ENCODE data around the gene OR7A17.

OR7A17 gene

DNA sequence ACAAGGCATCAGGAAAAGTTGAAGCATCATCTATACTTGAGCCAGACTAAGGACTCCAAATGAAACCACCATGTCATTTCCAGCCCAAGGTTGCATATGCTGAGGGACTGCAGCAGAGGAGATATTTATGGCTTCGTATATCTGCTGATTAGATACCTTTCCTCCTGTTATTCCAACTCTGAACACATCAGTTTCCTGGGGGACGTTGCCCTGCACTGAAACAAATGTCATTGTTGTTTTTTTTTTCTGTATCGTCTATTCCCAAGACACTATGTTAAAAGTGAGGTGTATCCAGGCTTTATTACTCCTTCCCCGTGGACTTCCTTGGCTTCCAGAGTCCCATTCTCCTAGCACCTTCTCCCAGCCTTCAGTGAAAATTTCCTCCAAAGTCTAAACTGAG lies at the start of gene OR7A17:
Gene OR7A17, minus strand, starts transcription at position 101 of the 400 bp plus-strand sequence. CDS start 4,777 bp downstream, outside the sequence.
- Histone ChIP-seq H3K4me1 (ENCODE audit: insufficient read depth, low read length) (peaks cover 3% of the 10 kb centered on the region), H3K9me3 (ENCODE audit: low read length) (no peaks in the 10 kb centered on the region), H3K27me3 (ENCODE audit: control insufficient read depth in 1 of 2, insufficient read depth in 2 of 2, low read length in 2 of 2) (no peaks in the 10 kb centered on the region), H3K9ac (ENCODE audit: low read length) (no peak within 1 kb of the TSS), H3K4me3 (ENCODE audit: low read depth in 1 of 2, low read length in 2 of 2) (no peak within 1 kb of the TSS), H3K27ac (ENCODE audit: low read depth, low read length) (no peak within 1 kb of the TSS), H3K36me3 (ENCODE audit: insufficient read depth, low read length) (no peaks in the 10 kb centered on the region)

DNA sequence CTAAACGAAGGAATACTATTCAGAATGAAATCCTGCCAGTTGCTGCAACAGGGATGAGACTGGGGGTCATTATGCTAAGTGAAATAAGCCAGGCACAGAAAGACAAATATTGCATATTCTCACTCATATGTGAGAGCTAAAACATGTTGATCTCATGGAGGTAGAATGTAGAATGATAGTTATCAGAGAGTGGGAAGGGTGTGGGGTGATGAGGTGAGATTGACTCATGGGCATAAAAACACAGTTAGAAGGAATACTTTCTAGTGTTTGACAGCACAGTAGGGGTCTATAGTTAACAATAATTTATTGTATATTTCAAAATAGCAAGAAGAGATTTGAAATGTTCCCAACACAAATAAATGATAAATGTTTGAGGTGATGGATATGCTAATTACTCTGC lies 47.6 kb upstream of the OR7A17 start:
- H3K36me3 ChIP-seq (ENCODE audit: insufficient read depth, low read length) = no peaks in the 10 kb centered on the region
- no peaks in the 10 kb centered on the region for H3K4me1 ChIP-seq (ENCODE audit: insufficient read depth, low read length)
- H3K9ac ChIP-seq (ENCODE audit: low read length) = no peak overlapping the region
- H3K4me3 ChIP-seq (ENCODE audit: low read depth in 1 of 2, low read length in 2 of 2) = no peak overlapping the region
- H3K27ac ChIP-seq (ENCODE audit: low read depth, low read length) = no peak overlapping the region
- no peaks in the 10 kb centered on the region for H3K9me3 ChIP-seq (ENCODE audit: low read length)
- H3K27me3 ChIP-seq (ENCODE audit: control insufficient read depth in 1 of 2, insufficient read depth in 2 of 2, low read length in 2 of 2) = no peaks in the 10 kb centered on the region

DNA sequence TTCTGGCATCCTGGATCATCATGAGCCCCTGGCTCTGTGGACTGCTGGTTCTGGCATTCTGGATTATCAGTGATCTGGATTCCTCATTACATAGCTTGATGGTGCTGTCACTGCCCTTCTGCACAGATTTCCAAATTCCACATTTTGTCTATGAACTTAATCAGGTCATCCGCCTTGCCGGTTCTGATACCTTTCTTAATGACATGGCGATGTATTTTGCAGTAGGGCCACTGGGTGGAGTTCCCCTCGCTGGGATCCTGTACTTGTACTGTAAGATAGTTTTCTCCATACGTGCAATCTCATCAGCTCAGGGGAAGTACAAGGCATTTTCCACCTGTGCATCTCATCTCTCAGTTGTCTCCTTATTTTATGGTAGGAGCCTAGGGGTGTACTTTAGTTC lies 30.9 kb upstream of the OR7A17 start:
- H3K9ac ChIP-seq (ENCODE audit: low read length) = no peak overlapping the region
- H3K36me3 ChIP-seq (ENCODE audit: insufficient read depth, low read length) = no peaks in the 10 kb centered on the region
- no peaks in the 10 kb centered on the region for H3K9me3 ChIP-seq (ENCODE audit: low read length)
- no peaks in the 10 kb centered on the region for H3K4me1 ChIP-seq (ENCODE audit: insufficient read depth, low read length)
- no peak overlapping the region for H3K4me3 ChIP-seq (ENCODE audit: low read depth in 1 of 2, low read length in 2 of 2)
- H3K27ac ChIP-seq (ENCODE audit: low read depth, low read length) = no peak overlapping the region
- H3K27me3 ChIP-seq (ENCODE audit: control insufficient read depth in 1 of 2, insufficient read depth in 2 of 2, low read length in 2 of 2) = no peaks in the 10 kb centered on the region

DNA sequence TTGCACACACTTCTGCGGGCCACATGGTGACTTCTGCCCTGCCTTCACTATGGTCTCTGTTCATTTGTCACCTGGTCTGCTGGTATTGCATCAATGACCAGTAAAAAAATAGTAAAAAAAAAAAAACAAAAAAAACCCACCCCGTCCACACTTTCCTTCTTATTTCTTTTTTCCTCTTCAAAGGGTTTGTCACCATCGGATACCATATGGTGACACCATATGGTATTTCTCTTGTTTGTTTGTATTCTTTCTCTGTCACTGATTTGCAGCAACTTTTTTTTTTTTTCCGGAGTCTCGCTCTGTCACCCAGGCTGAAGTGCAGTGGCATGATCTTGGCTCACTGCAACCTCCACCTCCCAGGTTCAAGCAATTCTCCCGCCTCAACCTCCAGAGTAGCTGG lies 29.2 kb upstream of the OR7A17 start:
- H3K9me3 ChIP-seq (ENCODE audit: low read length) = no peaks in the 10 kb centered on the region

DNA sequence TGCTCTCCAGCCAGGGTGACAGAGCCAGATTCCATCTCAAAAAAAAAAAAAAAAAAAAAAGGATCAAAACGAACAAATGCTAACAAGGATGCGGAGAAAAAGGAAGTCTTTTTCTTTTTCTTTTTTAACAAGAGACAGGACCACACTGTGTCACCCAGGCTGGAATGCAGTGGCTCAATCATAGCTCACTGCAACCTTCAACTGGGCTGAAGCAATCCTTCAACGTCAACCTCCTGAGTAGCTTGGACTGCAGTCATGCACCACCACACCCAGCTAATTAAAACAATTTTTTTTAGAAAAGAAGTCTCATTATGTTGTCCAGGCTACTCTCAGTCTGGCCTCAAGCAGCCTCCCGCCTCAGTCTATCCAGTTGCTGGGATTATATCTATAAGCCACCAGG lies 20.8 kb upstream of the OR7A17 start:
- Histone ChIP-seq H3K27me3 (ENCODE audit: control insufficient read depth in 1 of 2, insufficient read depth in 2 of 2, low read length in 2 of 2) (no peaks in the 10 kb centered on the region), H3K4me1 (ENCODE audit: insufficient read depth, low read length) (no peaks in the 10 kb centered on the region), H3K9me3 (ENCODE audit: low read length) (no peaks in the 10 kb centered on the region), H3K4me3 (ENCODE audit: low read depth in 1 of 2, low read length in 2 of 2) (no peak overlapping the region), H3K27ac (ENCODE audit: low read depth, low read length) (no peak overlapping the region), H3K36me3 (ENCODE audit: insufficient read depth, low read length) (no peaks in the 10 kb centered on the region), H3K9ac (ENCODE audit: low read length) (no peak overlapping the region)

More for the DNA sequence above, 29.2 kb upstream of the OR7A17 start:
- no peak overlapping the region for H3K4me3 ChIP-seq (ENCODE audit: low read depth in 1 of 2, low read length in 2 of 2)
- no peaks in the 10 kb centered on the region for H3K36me3 ChIP-seq (ENCODE audit: insufficient read depth, low read length)
- no peak overlapping the region for H3K27ac ChIP-seq (ENCODE audit: low read depth, low read length)
- H3K4me1 ChIP-seq (ENCODE audit: insufficient read depth, low read length) = no peaks in the 10 kb centered on the region
- H3K9ac ChIP-seq (ENCODE audit: low read length) = no peak overlapping the region
- no peaks in the 10 kb centered on the region for H3K27me3 ChIP-seq (ENCODE audit: control insufficient read depth in 1 of 2, insufficient read depth in 2 of 2, low read length in 2 of 2)

DNA sequence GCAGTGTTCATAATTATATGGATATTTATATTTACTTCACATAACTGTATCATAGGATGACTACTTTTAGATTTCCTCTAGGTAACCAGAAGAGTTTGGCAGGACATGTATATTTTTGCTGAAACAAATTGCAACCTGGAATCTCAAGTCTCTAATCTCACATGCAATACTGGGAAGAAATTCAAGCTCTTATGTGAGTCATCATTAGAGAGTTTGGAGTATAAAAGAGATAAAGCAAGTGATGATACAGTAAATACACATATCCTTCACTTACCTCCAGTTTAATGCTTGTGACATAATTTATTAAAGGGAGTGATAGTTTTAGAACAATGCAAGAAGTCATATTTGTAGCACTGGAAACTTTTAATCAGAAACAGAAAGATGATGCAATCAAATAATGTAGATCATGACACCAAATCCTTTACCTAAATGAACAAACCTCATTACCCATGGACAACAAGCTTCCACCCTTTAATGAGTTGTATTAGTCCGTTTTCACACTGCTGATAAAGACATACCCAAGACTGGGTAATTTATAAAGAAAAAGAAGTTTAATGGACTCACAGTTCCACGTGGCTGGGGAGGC lies 15.8 kb upstream of the OR7A17 start:
- no peak overlapping the region for H3K9ac ChIP-seq (ENCODE audit: low read length)
- H3K27me3 ChIP-seq (ENCODE audit: control insufficient read depth in 1 of 2, insufficient read depth in 2 of 2, low read length in 2 of 2) = no peaks in the 10 kb centered on the region
- H3K4me3 ChIP-seq (ENCODE audit: low read depth in 1 of 2, low read length in 2 of 2) = no peak overlapping the region
- H3K36me3 ChIP-seq (ENCODE audit: insufficient read depth, low read length) = no peaks in the 10 kb centered on the region
- no peak overlapping the region for H3K27ac ChIP-seq (ENCODE audit: low read depth, low read length)
- no peaks in the 10 kb centered on the region for H3K9me3 ChIP-seq (ENCODE audit: low read length)
- H3K4me1 ChIP-seq (ENCODE audit: insufficient read depth, low read length) = no peaks in the 10 kb centered on the region

DNA sequence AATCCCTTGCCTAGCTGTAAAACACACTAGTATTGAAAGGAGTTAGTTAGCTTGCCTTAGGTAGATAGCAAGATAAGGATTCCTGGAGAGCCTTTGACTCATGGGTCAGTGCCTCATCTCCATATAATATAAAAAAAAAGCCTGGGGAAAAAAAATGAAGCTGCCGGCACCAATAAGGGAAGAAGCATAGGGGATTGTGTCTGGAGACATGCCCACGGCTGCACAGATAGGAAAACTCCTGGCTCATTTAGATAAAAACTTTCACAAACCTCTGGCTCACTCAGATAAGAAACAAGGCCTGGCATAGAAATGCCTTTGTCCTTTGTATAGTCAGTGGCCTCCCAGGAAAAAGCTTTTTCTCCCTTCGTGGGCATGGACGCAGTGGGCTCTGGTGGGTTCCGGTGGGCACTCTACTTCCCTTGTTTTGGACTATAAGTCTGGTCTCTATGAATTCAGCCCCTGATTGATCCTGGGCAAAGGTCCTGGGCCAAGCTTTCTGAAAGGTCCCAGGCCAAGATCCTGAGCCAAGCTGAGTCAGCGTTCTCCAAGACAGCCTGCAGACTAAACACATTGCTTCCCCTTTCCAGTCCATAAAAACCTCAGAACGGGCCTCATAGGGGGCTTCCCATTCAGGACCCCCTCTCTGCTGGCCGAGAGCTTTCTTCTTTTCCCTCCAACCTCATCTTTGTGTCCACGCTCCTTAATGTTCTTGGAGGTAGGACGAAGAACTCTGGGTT lies 4.9 kb upstream of the OR7A17 start:
- H3K27me3 ChIP-seq (ENCODE audit: control insufficient read depth in 1 of 2, insufficient read depth in 2 of 2, low read length in 2 of 2) = no peaks in the 10 kb centered on the region
- no peaks in the 10 kb centered on the region for H3K36me3 ChIP-seq (ENCODE audit: insufficient read depth, low read length)
- H3K27ac ChIP-seq (ENCODE audit: low read depth, low read length) = no peak overlapping the region
- H3K9me3 ChIP-seq (ENCODE audit: low read length) = no peaks in the 10 kb centered on the region
- H3K4me1 ChIP-seq (ENCODE audit: insufficient read depth, low read length) = peaks cover 4% of the 10 kb centered on the region
- no peak overlapping the region for H3K4me3 ChIP-seq (ENCODE audit: low read depth in 1 of 2, low read length in 2 of 2)
- no peak overlapping the region for H3K9ac ChIP-seq (ENCODE audit: low read length)

DNA sequence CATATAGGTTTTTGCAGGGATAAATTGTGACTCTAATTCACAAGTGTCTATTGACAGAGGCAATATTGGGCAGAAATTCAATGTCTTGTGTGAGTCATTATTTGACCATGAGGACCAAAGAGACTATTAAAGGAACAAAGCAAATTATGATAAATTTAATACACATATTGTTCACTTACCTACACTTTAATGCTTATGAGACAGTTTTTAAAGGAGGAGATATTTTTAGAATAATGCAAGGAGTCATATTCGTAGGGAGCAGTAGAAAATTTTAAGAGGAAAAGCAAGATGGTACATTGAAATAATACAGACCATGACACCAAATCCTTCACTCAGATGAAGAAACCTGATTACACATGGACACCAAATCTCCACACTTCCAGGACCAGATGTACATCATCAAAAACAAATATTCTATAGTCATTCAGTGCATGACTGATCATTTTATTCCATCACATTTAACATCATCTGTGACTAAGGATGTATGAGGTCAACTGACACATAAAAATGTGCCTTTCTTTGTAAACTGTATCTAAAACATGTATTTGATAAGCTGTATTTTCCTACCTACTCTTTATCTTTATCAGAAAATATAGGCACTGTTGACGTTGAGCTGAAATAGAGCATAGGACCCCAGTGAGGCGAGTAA lies 4.2 kb upstream of the OR7A17 start:
- Histone ChIP-seq H3K4me1 (ENCODE audit: insufficient read depth, low read length) (peaks cover 4% of the 10 kb centered on the region), H3K4me3 (ENCODE audit: low read depth in 1 of 2, low read length in 2 of 2) (no peak overlapping the region), H3K27me3 (ENCODE audit: control insufficient read depth in 1 of 2, insufficient read depth in 2 of 2, low read length in 2 of 2) (no peaks in the 10 kb centered on the region), H3K9ac (ENCODE audit: low read length) (no peak overlapping the region), H3K9me3 (ENCODE audit: low read length) (no peaks in the 10 kb centered on the region), H3K27ac (ENCODE audit: low read depth, low read length) (no peak overlapping the region), H3K36me3 (ENCODE audit: insufficient read depth, low read length) (no peaks in the 10 kb centered on the region)

DNA sequence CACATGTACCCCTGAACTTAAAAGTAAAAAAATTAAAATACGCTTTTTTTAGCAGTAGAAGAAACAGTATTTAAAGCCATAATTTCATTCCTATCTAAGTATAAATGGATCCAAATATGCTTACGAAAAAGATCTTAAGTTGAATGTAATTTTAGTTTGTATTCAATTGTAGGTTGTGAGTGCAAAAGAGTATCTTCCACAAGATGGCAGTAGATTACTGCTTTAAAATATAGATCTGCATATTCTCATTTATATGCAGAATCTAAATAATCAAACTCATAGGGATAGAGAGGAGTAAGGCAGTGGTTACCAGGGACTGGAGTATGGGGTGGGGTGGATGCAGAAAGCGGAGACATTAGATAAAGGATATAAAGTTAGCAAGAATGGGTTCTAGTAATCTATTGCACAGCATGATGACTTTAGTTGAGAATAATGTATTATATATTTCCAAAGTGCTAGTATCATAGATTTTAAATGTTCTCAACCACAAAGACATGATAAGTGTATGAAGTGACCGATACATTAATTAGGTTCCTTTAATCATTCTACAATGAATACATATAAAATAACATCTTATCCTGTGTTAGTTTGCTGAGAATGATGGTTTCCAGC lies 14.2 kb downstream of the OR7A17 start:
- no peaks in the 10 kb centered on the region for H3K36me3 ChIP-seq (ENCODE audit: insufficient read depth, low read length)

DNA sequence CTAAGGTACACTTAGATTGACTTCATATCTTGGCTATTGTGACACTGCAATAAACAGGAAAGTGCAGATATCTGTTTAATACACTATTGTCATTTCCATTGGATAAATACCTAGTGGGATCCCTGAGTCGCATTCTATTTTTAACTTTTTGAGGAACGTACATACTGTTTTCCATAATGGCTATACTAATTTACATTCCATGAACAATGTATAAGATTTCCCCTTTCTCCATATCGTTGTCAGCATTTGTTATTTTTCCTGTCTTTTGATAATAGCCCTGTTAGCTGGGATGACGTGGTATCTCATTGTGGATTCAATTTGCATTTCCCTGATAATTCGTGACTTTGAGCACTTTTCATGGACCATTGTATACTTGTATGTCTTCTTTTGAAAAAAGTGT lies 17.4 kb downstream of the OR7A17 start:
- H3K9me3 ChIP-seq (ENCODE audit: low read length) = no peaks in the 10 kb centered on the region
- H3K4me3 ChIP-seq (ENCODE audit: low read depth in 1 of 2, low read length in 2 of 2) = no peak overlapping the region
- H3K4me1 ChIP-seq (ENCODE audit: insufficient read depth, low read length) = no peaks in the 10 kb centered on the region

More for the DNA sequence above, 14.2 kb downstream of the OR7A17 start:
- Histone ChIP-seq H3K9ac (ENCODE audit: low read length) (no peak overlapping the region), H3K27me3 (ENCODE audit: control insufficient read depth in 1 of 2, insufficient read depth in 2 of 2, low read length in 2 of 2) (peaks cover 0 to 6% of the 10 kb centered on the region in 2 donors), H3K4me1 (ENCODE audit: insufficient read depth, low read length) (no peaks in the 10 kb centered on the region), H3K4me3 (ENCODE audit: low read depth in 1 of 2, low read length in 2 of 2) (no peak overlapping the region), H3K27ac (ENCODE audit: low read depth, low read length) (no peak overlapping the region), H3K9me3 (ENCODE audit: low read length) (no peaks in the 10 kb centered on the region)

DNA sequence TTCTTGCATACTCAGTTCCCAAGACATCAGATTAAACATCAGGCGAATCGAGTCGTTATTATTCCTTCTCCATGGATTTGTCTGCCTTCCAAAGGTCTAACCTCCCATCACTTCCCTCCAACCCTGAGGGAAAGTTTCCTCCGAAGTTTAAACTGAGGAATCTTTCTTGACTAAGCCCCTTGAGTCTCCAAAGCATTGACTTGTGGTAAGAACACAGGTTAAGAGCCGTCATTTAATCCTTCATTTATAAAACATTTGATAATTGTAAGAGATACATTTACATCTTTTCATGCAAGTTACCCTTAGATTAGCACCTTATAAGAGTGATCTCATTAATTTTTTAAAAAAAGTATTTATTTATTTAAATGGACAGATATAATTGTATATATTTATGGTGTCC lies 37.1 kb downstream of the OR7A17 start, which contains the start of gene OR7A10:
Gene OR7A10, minus strand, starts transcription at position 101 of the 400 bp plus-strand sequence. CDS start 7,045 bp downstream, outside the sequence.
- H3K27me3 ChIP-seq (ENCODE audit: control insufficient read depth in 1 of 2, insufficient read depth in 2 of 2, low read length in 2 of 2) = no peaks in the 10 kb centered on the region
- H3K27ac ChIP-seq (ENCODE audit: low read depth, low read length) = no peak within 1 kb of the TSS
- no peaks in the 10 kb centered on the region for H3K4me1 ChIP-seq (ENCODE audit: insufficient read depth, low read length)
- H3K9me3 ChIP-seq (ENCODE audit: low read length) = no peaks in the 10 kb centered on the region
- H3K9ac ChIP-seq (ENCODE audit: low read length) = no peak within 1 kb of the TSS
- H3K4me3 ChIP-seq (ENCODE audit: low read depth in 1 of 2, low read length in 2 of 2) = no peak within 1 kb of the TSS
- H3K36me3 ChIP-seq (ENCODE audit: insufficient read depth, low read length) = no peaks in the 10 kb centered on the region

More for the DNA sequence above, 17.4 kb downstream of the OR7A17 start:
- H3K9ac ChIP-seq (ENCODE audit: low read length) = no peak overlapping the region
- no peak overlapping the region for H3K27ac ChIP-seq (ENCODE audit: low read depth, low read length)
- no peaks in the 10 kb centered on the region for H3K36me3 ChIP-seq (ENCODE audit: insufficient read depth, low read length)
- peaks cover 0 to 6% of the 10 kb centered on the region in 2 donors for H3K27me3 ChIP-seq (ENCODE audit: control insufficient read depth in 1 of 2, insufficient read depth in 2 of 2, low read length in 2 of 2)
